HFFc6 (cell line): ENCODE measurements around the gene SLK. TPM values are rescaled to one million over a fixed set of nuclear protein-coding genes. Genes with fewer than 3 reads are reported as not detected.

ENCODE experiments used
- DNase-seq: peaks from one replicate; pipeline ENCODE4 v3.0.0-alpha.2; 2018
- H3K27ac Mint-ChIP-seq: 2 replicates; pipeline ENCODE4 v1.8.0; 2020; ENCODE audit warnings: mild to moderate bottlenecking, mixed read lengths
- H3K27me3 Mint-ChIP-seq: 2 replicates; pipeline ENCODE4 v1.8.0; 2021; ENCODE audit warnings: mild to moderate bottlenecking, moderate library complexity, mixed read lengths; ENCODE audit not compliant: insufficient read depth
- H3K36me3 Mint-ChIP-seq: 2 replicates; pipeline ENCODE4 v1.8.0; 2021; ENCODE audit warnings: low read depth, mixed read lengths
- H3K4me1 Mint-ChIP-seq: 2 replicates; pipeline ENCODE4 v1.8.0; 2020; ENCODE audit warnings: low read depth, mixed read lengths
- H3K4me3 Mint-ChIP-seq: 2 replicates; pipeline ENCODE4 v1.8.0; 2020; ENCODE audit warnings: mild to moderate bottlenecking, moderate library complexity, mixed read lengths
- H3K9me3 Mint-ChIP-seq: 2 replicates; pipeline ENCODE4 v1.8.0; 2020; ENCODE audit warnings: mild to moderate bottlenecking, mixed read lengths
- CTCF ChIP-seq: fragments of 200-600 bp; sonication (generic); IDR thresholded peaks from 2 replicates; pipeline ENCODE4 v1.5.0; 2021; ENCODE audit warnings: antibody characterized with exemption, mild to moderate bottlenecking
- total RNA-seq, 6 experiments: library from RNA; stranded (reverse); fragmentation: NEBNext Ultra II Directional; extraction: Animal tissue kit (Norgen Biotek cat#: 25700); gene quantifications; 2 replicates in 1 of 6; 3 replicates in 5 of 6; pipeline ENCODE4 v1.2.3, GENCODE V29; 2021

SLK gene
- total RNA-seq, 6 experiments from 2014 or later, result 21.6 to 29.9 (median 27.3) TPM

- Mint-ChIP-seq H3K27me3 (peaks cover 3% of the 10 kb centered on the region), H3K9me3 (no peaks in the 10 kb centered on the region), H3K4me1 (0 out of 2 replicates have a peak, but pooled peaks cover 6% of the 10 kb centered on the region), H3K4me3 (no peak overlapping the region), H3K27ac (no peak overlapping the region), H3K36me3 (no peaks in the 10 kb centered on the region)
- DNase-seq, result no peak
- TF ChIP-seq CTCF, result no peak
Observed at GRCh38 chr10:104043185-104043830, 76.4 kb downstream of the SLK start.

- H3K4me3 Mint-ChIP-seq, result no peak overlapping the region
- H3K4me1 Mint-ChIP-seq, result peaks cover 7% of the 10 kb centered on the region; the same call in 1 of the 2 replicates
- no peak overlapping the region for H3K27ac Mint-ChIP-seq
- no peaks in the 10 kb centered on the region for H3K36me3 Mint-ChIP-seq
- peaks cover 3% of the 10 kb centered on the region for H3K27me3 Mint-ChIP-seq
- no peaks in the 10 kb centered on the region for H3K9me3 Mint-ChIP-seq
- DNase-seq, result no peak
- TF ChIP-seq CTCF, result no peak
Observed at GRCh38 chr10:104043854-104044253, 76.9 kb downstream of the SLK start.

GRCh38 chr10:104045151-104046089, 78.5 kb downstream of the SLK start:
- H3K9me3 Mint-ChIP-seq, result no peaks in the 10 kb centered on the region
- H3K27ac Mint-ChIP-seq, result no peak overlapping the region
- H3K36me3 Mint-ChIP-seq, result no peaks in the 10 kb centered on the region
- H3K4me3 Mint-ChIP-seq, result no peak overlapping the region
- peak; percentile 75 for DNase-seq
- H3K27me3 Mint-ChIP-seq, result peaks cover 3% of the 10 kb centered on the region
- peak; percentile 84 for TF ChIP-seq CTCF
- H3K4me1 Mint-ChIP-seq, result peaks cover 22% of the 10 kb centered on the region

- Mint-ChIP-seq H3K36me3 (no peaks in the 10 kb centered on the region), H3K9me3 (no peaks in the 10 kb centered on the region), H3K27me3 (peaks cover 3% of the 10 kb centered on the region), H3K4me3 (no peak overlapping the region), H3K27ac (no peak overlapping the region), H3K4me1 (peaks cover 27% of the 10 kb centered on the region)
- TF ChIP-seq CTCF, result no peak
- no peak for DNase-seq
Observed at GRCh38 chr10:104046651-104047050, 79.7 kb downstream of the SLK start.

GRCh38 chr10:104049504-104050250, 82.7 kb downstream of the SLK start:
- DNase-seq, result peak; percentile 65
- Mint-ChIP-seq H3K27ac (peak overlapping the region; percentile 72), H3K4me1 (peaks cover 51% of the 10 kb centered on the region), H3K4me3 (peak overlapping the region; percentile 49), H3K36me3 (no peaks in the 10 kb centered on the region), H3K27me3 (no peaks in the 10 kb centered on the region; the same call in 1 of the 2 replicates), H3K9me3 (no peaks in the 10 kb centered on the region)
- TF ChIP-seq CTCF, result no peak
